ENCODE measurements around the gene AHCYL1.

The AHCYL1 gene

GRCh38 chr1:110043016-110043415 is 58.5 kb downstream of the AHCYL1 start:
- no peak for DNase-seq

DNA sequence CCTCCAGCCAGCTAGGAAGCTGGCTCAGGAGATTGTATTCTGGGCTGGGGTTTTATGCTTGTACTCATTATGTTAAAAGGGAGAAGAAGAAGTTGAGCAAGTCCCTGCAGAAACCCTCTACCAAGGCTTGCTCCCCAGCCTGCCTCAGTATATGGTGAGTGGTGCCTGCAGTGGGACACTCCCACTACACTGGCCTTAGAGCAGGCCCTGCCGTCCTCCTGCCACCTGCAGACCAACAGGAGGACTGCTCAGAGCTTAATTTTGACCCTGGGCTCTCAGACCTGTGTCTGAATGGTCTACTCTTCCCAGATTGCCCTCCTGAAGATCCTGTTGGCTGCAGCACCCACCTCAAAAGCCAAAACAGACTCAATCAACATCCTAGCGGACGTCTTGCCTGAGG is 62.9 kb downstream of the AHCYL1 start:
- no peak for DNase-seq

- DNase-seq, result no peak
Observed at GRCh38 chr1:110048240-110048639, 63.7 kb downstream of the AHCYL1 start.

DNA sequence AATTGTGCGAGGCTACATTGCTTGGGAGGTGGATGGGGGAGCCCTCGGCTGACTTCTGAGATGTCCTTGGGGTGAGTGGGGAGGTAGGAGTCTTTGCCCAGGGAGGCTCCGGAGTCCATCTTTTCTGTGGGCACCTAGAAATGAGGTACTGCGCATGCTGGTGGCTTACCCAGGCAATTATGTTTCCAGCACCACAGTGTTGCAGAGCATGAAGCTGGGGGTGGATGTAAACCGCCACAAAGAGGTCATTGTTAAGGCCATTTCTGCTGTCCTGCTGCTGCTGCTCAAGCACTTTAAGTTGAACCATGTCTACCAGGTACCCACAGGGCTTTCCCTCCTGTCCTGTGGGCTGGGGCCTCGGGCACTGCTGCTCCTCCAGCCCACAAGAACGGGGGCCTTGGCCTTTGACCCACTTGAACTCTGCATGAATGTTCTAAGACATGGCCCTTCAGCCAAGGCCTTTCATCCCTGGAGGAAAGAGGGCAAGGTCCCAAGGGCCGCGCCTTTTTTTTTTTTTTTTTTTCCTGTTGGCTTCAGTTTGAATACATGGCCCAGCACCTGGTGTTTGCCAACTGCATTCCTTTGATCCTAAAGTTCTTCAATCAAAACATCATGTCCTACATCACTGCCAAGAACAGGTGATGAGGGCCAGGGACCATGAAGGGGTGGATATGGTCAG is 64.5 kb downstream of the AHCYL1 start:
- DNase-seq, result no peak

- no peak for DNase-seq
Observed at GRCh38 chr1:110049801-110050601, 65.4 kb downstream of the AHCYL1 start.

GRCh38 chr1:110050602-110051261 is 66.2 kb downstream of the AHCYL1 start:
- DNase-seq, result no peak

- DNase-seq, result no peak
Observed at GRCh38 chr1:110051262-110051648, 66.7 kb downstream of the AHCYL1 start.

- DNase-seq, result peak; percentile 76
Observed at GRCh38 chr1:110053552-110054428, 69.2 kb downstream of the AHCYL1 start.

DNA sequence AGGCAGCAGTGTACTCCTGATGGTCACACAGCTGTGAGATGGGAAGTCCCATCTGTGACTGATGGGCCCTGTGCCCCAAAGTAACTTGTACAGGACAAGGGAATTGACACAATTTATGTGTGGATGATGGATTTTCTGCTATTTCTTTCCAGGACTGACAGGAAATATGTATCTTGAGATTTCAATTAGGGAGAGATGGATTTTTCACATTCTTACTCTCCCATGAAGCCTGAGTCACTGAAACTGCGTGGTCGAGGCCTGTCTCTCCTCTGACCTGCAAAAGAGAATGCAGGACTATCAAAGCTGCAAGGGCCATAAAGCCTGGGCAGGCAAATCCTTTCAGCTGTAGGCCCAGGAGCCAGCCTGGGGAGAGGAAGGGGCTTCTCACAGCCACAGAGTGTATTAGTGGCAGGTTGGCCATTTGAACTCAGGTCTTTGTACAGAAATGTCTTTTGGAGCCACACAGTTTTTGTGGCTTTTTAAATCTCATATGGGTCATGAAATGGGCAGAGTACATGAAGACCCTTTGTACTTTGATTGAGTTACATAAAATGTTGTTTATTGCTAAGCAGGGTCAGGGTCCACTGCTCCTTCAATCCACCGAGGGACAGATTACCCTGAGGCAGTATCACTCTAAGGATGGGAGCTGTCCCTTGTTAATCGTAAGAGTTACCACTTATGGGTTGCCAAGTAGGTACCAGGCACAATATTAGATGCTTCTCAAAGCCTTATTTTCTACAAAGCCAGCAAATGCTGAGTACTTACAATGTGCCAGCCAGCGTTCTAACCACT is 71.1 kb downstream of the AHCYL1 start:
- no peak for DNase-seq

- no peak for DNase-seq
Observed at GRCh38 chr1:110056285-110056683, 71.7 kb downstream of the AHCYL1 start.

- no peak for DNase-seq
Observed at GRCh38 chr1:110056776-110057175, 72.2 kb downstream of the AHCYL1 start.

DNA sequence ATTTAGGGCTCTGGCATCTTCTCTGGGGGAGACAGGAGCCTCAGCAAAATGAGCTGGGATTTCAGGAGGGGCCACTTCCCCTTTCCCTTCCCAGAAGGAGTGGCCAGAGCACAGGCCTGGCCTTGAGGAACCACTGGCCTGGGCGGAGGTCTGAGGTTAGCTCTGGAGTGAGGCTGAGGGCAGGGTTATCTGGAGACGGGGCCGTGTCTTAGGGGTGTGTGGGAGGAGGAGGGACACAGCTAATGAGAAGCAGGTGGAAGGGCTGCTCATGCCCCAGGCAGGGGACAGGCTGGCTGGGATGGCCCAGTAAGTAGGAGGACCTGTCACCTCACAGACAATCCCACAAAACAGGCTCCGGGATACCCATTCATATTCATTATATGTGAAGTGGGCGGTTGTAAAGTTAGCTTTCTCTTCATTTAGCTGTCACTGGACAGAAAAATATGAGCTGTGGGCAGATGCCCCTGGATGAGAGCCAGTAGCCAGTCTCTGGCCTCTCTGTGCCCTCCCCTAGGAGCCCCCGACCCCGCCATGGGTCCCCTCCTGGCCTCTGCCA is 73.5 kb downstream of the AHCYL1 start:
- no peak for DNase-seq

DNA sequence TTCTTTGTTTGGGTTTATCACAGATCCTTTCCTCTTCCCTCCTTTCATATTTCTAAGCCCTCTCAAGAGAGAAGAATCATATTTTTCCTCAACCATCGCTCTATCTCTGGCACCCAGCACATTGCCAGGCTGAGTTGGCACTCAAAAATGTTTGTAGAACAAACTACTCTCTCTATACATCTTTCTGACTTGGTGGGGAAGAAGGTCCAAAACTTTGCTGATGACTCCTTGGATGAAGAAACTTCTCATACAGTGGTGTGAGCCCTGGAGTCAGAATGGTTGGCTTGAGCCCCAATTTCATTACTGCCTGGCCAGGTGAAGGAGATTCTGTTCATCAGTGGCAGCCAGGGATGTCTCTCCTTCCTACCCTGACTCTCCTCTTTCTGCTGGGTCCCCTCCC is 74.0 kb downstream of the AHCYL1 start:
- no peak for DNase-seq

- DNase-seq, result no peak
Observed at GRCh38 chr1:110059133-110059863, 74.7 kb downstream of the AHCYL1 start.

DNA sequence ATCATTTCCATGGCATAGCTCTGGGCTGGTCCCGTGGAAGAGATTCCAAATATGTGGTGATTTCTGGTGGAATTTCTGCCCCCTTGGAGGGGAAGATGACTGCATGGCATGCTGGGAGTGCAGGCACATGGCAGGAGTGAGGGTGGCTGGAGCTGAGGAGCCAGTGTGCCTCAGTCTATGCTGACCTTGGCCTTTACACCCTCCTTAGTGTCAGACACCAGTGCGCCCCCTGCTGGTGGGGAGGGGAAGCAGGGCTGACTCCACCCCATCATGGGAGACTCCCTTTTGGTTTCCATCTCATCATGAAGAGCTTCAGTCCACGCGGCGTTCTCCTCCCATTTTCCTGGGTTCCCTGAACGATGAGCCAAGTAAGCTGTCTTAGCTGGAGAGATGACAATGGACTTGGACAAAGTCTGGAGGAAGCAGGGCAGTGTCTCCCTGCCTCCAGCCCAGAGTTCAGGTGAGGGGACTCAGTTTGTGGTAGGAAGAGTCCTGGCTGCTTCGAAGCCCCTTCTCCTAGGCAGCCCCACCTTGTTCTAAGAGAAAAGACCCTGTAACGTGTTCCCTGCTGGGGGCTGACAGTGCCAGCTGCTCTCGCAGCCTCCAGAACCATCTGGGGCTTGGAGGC is 75.6 kb downstream of the AHCYL1 start:
- peak; percentile 76 for DNase-seq

DNA sequence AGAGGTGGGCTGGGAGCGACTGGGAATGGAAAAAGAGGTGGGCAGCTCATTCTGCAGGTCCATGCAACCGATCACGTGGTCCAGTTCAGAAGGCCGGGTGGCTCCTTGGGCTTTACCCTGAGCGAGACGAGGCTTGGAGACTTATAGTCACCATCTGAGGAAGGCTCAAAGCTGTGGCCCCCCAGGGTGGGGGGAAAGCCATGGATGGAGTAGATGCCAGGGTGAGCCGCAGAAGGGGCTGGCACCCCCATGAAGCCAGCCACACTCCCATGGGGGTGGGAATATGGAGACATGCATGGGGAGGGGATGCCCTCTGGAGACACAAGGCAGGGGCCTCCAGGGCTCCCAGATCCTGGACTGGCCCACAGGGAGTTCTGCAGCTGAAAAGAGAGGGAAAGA is 76.1 kb downstream of the AHCYL1 start:
- no peak for DNase-seq

DNA sequence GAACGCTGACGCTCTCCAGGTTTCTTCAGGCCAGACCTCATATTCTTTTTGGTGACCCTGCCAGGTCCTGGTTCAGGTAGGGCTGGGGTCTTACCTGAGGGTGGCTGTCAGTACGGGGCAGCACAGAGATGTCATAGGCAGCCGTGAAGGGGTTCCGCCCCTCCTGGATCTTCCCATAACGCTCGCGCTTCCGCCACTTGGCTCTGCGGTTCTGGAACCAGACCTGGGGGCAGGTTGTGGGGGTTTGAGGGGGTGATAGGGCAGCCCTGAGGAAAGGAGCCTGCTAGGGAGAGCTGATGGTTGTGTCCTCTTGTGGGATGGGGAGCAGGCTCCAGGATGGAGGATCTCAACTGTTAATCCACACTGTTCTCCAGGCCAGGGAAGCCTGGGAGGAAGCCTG is 76.8 kb downstream of the AHCYL1 start:
- no peak for DNase-seq

GRCh38 chr1:110062612-110063011 is 78.0 kb downstream of the AHCYL1 start:
- no peak for DNase-seq

- no peak for DNase-seq
Observed at GRCh38 chr1:110063781-110064180, 79.2 kb downstream of the AHCYL1 start.

GRCh38 chr1:110064576-110065337 is 80.2 kb downstream of the AHCYL1 start:
- no peak for DNase-seq
